HEK293 (cell line): ENCODE measurements around the gene IGSF11.

Experiments used
- CTCF ChIA-PET: fragments of 350-600 bp; formaldehyde crosslinking; extraction: SDS; loops from one replicate; lab custom pipeline; 2021; ENCODE audit warnings: antibody characterized with exemption; lab: Yijun Ruan, JAX
- POLR2A ChIA-PET: fragments of 300-600 bp; formaldehyde crosslinking; extraction: SDS; loops from one replicate; lab custom pipeline; 2020; ENCODE audit warnings: antibody characterized with exemption, inconsistent platforms; lab: Yijun Ruan, JAX
- H3K27ac ChIP-seq: fragments of 200-500 bp; sonication (Bioruptor generic); 2 replicates; pipeline ENCODE4 v1.5.1; 2014; ENCODE audit warnings: low read depth, low read length, control low read depth, inconsistent platforms; ENCODE audit errors: extremely low read depth
- H3K36me3 ChIP-seq, 2 experiments: fragments of 200-500 bp in 1 of 2; sonication (Bioruptor generic) in 1 of 2; 1 replicate in 1 of 2; 2 replicates in 1 of 2; pipeline ENCODE4 v1.5.1; 2014 to 2017; ENCODE audit warnings: inconsistent platforms in 2 of 2, low read length in 2 of 2; ENCODE audit not compliant: control insufficient read depth in 2 of 2, insufficient read depth in 1 of 2
- H3K4me1 ChIP-seq: fragments of 200-500 bp; sonication (Bioruptor generic); 2 replicates; pipeline ENCODE4 v1.5.1; 2014; ENCODE audit warnings: mild to moderate bottlenecking, low read length, inconsistent platforms; ENCODE audit not compliant: control insufficient read depth, insufficient read depth
- H3K4me3 ChIP-seq: 2 replicates; pipeline ENCODE4 v1.5.1; 2011; ENCODE audit warnings: low read depth, mild to moderate bottlenecking, control low read depth, low read length, moderate library complexity
- H3K9me3 ChIP-seq: fragments of 200-500 bp; sonication (Bioruptor generic); 2 replicates; pipeline ENCODE4 v1.5.1; 2014; ENCODE audit warnings: low read depth, low read length, inconsistent platforms; ENCODE audit not compliant: control insufficient read depth, insufficient read depth
- BCL11A ChIP-seq: fragments of 450-650 bp; formaldehyde crosslinking; IDR thresholded peaks from 2 replicates; pipeline ENCODE4 v1.5.1; 2016; ENCODE audit warnings: low read depth, missing biosample characterization, missing genetic modification characterization
- ELK4 ChIP-seq: IDR thresholded peaks from 2 replicates; pipeline ENCODE4 v1.6.1; 2011; ENCODE audit warnings: mild to moderate bottlenecking, low read depth, low read length, borderline replicate concordance
- GLIS2 ChIP-seq: fragments of 450-650 bp; formaldehyde crosslinking; IDR thresholded peaks from 2 replicates; pipeline ENCODE4 v1.5.1; 2016; ENCODE audit warnings: missing biosample characterization, missing genetic modification characterization
- INSM2 ChIP-seq: fragments of 450-650 bp; formaldehyde crosslinking; IDR thresholded peaks from 2 replicates; pipeline ENCODE4 v1.5.1; 2016; ENCODE audit warnings: missing biosample characterization, missing genetic modification characterization
- KLF7 ChIP-seq: fragments of 450-650 bp; formaldehyde crosslinking; IDR thresholded peaks from 2 replicates; pipeline ENCODE4 v1.5.1; 2016; ENCODE audit warnings: missing biosample characterization, missing genetic modification characterization, borderline replicate concordance
- OSR2 ChIP-seq: fragments of 450-650 bp; formaldehyde crosslinking; IDR thresholded peaks from 2 replicates; pipeline ENCODE4 v1.5.1; 2016; ENCODE audit warnings: missing biosample characterization, missing genetic modification characterization
- REPIN1 ChIP-seq: fragments of 450-650 bp; formaldehyde crosslinking; IDR thresholded peaks from 2 replicates; pipeline ENCODE4 v1.5.1; 2017; ENCODE audit warnings: missing biosample characterization, missing genetic modification characterization, low read depth
- SP7 ChIP-seq: fragments of 450-650 bp; formaldehyde crosslinking; IDR thresholded peaks from 2 replicates; pipeline ENCODE4 v1.5.1; 2016; ENCODE audit warnings: missing biosample characterization, missing genetic modification characterization
- ZEB2 ChIP-seq: fragments of 450-650 bp; formaldehyde crosslinking; IDR thresholded peaks from 2 replicates; pipeline ENCODE4 v1.5.1; 2016; ENCODE audit warnings: missing biosample characterization, missing genetic modification characterization
- ZNF10 ChIP-seq: fragments of 450-650 bp; formaldehyde crosslinking; IDR thresholded peaks from 2 replicates; pipeline ENCODE4 v1.5.1; 2017; ENCODE audit warnings: missing biosample characterization, missing genetic modification characterization
- ZNF138 ChIP-seq: fragments of 450-650 bp; formaldehyde crosslinking; IDR thresholded peaks from 2 replicates; pipeline ENCODE4 v1.5.1; 2016; ENCODE audit warnings: missing biosample characterization, missing genetic modification characterization, borderline replicate concordance
- ZNF19 ChIP-seq: fragments of 450-650 bp; formaldehyde crosslinking; IDR thresholded peaks from 2 replicates; pipeline ENCODE4; 2016; ENCODE audit warnings: missing biosample characterization, missing genetic modification characterization, low read depth
- ZNF354C ChIP-seq: fragments of 450-650 bp; formaldehyde crosslinking; IDR thresholded peaks from 2 replicates; pipeline ENCODE4 v1.5.1; 2016; ENCODE audit warnings: missing biosample characterization, missing genetic modification characterization, low read depth, borderline replicate concordance
- ZNF391 ChIP-seq: fragments of 450-650 bp; formaldehyde crosslinking; IDR thresholded peaks from 2 replicates; pipeline ENCODE4 v1.5.1; 2016; ENCODE audit warnings: low read depth, missing biosample characterization, missing genetic modification characterization, borderline replicate concordance
- ZNF529 ChIP-seq: fragments of 450-650 bp; formaldehyde crosslinking; IDR thresholded peaks from 2 replicates; pipeline ENCODE4 v1.5.1; 2017; ENCODE audit warnings: missing genetic modification characterization, missing biosample characterization; ENCODE audit not compliant: insufficient replicate concordance
- ZNF548 ChIP-seq: fragments of 450-650 bp; formaldehyde crosslinking; IDR thresholded peaks from 2 replicates; pipeline ENCODE4 v1.5.1; 2016; ENCODE audit warnings: missing biosample characterization, missing genetic modification characterization
- ZNF707 ChIP-seq: fragments of 450-650 bp; formaldehyde crosslinking; IDR thresholded peaks from 2 replicates; pipeline ENCODE4 v1.5.1; 2016; ENCODE audit warnings: missing biosample characterization, missing genetic modification characterization
- ZNF792 ChIP-seq: fragments of 450-650 bp; formaldehyde crosslinking; IDR thresholded peaks from 2 replicates; pipeline ENCODE4 v1.5.1; 2016; ENCODE audit warnings: missing biosample characterization, missing genetic modification characterization
- ZNF837 ChIP-seq: fragments of 450-650 bp; formaldehyde crosslinking; IDR thresholded peaks from 2 replicates; pipeline ENCODE4 v1.5.1; 2016; ENCODE audit warnings: missing biosample characterization, missing genetic modification characterization
- TF ChIP-seq, protein P1 (sequence below): fragments of 450-650 bp; formaldehyde crosslinking; IDR thresholded peaks from 2 replicates; pipeline ENCODE4 v1.5.1; 2016; ENCODE audit warnings: missing biosample characterization, missing genetic modification characterization

IGSF11 gene

DNA sequence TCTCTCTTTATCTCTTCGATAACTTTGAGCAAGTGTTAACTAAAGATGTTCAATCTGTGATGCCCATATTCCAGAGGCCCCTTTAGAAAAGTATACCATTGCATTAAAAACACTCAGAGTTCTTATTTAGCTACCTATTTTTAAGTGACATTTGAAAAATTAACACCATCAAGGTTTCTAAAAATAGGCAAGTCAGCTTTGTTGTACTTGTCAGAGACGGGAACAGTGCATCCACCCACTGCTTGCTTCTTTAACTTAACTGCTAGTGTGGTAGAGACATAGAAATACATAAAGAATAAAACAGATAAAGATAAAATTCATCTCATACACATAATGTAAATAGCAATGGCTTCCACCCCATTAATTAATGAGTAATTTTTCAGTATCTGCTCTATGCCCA is 66.0 kb downstream of the IGSF11 start (continued):
- TF ChIP-seq KLF7 (tag by site-specific recombination) (no peak), ZNF138 (tag by site-specific recombination) (no peak), ZNF707 (no peak), ELK4 (no peak), BCL11A (tag by site-specific recombination) (no peak), REPIN1 (tag by site-specific recombination) (no peak), ZNF10 (no peak), ZNF391 (tag by site-specific recombination) (no peak), ZEB2 (tag by site-specific recombination) (no peak), OSR2 (tag by site-specific recombination) (no peak)
- TF ChIP-seq, all 188 proteins: peak for 0

DNA sequence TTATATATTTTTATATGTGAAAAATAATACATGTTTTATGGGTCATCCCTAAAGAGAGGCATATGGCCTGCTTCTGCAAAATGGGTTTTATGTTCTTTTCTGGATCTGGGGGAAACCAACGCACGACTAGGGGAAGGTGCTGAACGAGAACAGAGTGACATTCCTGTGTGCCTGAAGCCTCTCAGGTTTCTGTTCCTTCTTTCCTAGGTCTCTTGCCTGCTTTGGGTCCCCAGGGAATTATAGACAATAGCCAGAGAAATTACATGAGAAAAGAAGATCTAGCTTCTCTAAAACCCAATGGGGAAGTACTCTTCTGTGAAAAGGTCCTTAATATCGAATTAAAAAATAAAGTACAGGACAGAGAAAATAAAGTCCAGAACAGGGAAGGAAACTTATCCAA is 66.5 kb downstream of the IGSF11 start:
- no peak overlapping the region for H3K27ac ChIP-seq
- H3K4me1 ChIP-seq: no peaks in the 10 kb centered on the region
- no peak overlapping the region for H3K4me3 ChIP-seq
- CTCF ChIA-PET: interaction anchor here (0.8 kb wide), 1 partner anchor 797 kb away, joined by 3 read pairs; no protein-coding TSS in a partner anchor
- H3K9me3 ChIP-seq: no peaks in the 10 kb centered on the region
- POLR2A ChIA-PET: no interaction called here
- TF ChIP-seq INSM2 (no peak), GLIS2 (tag by site-specific recombination) (no peak), ZNF19 (tag by site-specific recombination) (no peak), SP7 (tag by site-specific recombination) (no peak)
- TF ChIP-seq, protein P1, sequence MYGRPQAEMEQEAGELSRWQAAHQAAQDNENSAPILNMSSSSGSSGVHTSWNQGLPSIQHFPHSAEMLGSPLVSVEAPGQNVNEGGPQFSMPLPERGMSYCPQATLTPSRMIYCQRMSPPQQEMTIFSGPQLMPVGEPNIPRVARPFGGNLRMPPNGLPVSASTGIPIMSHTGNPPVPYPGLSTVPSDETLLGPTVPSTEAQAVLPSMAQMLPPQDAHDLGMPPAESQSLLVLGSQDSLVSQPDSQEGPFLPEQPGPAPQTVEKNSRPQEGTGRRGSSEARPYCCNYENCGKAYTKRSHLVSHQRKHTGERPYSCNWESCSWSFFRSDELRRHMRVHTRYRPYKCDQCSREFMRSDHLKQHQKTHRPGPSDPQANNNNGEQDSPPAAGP (tag by site-specific recombination): no peak
- H3K36me3 ChIP-seq: no peaks in the 10 kb centered on the region

- Histone ChIP-seq H3K4me3 (no peak overlapping the region), H3K9me3 (no peaks in the 10 kb centered on the region), H3K36me3 (no peaks in the 10 kb centered on the region)
- CTCF ChIA-PET: interaction anchor here (0.7 to 1.4 kb wide), 2 partner anchors 82 to 87 kb away, joined by 3 read pairs; no protein-coding TSS in a partner anchor
- no peak for TF ChIP-seq ZNF792 (tag by site-specific recombination)
- TF ChIP-seq ZNF837: no peak
- TF ChIP-seq ZNF529 (tag by site-specific recombination): no peak
- TF ChIP-seq ZNF548: no peak
- TF ChIP-seq ZNF354C (tag by site-specific recombination): no peak
- TF ChIP-seq, all 188 proteins: peak for 0
- POLR2A ChIA-PET: no interaction called here
- Histone ChIP-seq H3K4me1 (no peaks in the 10 kb centered on the region), H3K27ac (no peak overlapping the region)
Observed at GRCh38 chr3:118966700-118967099, 67.9 kb downstream of the IGSF11 start.
